Measurements from ENCODE around the gene E4F1.

The E4F1 gene

DNA sequence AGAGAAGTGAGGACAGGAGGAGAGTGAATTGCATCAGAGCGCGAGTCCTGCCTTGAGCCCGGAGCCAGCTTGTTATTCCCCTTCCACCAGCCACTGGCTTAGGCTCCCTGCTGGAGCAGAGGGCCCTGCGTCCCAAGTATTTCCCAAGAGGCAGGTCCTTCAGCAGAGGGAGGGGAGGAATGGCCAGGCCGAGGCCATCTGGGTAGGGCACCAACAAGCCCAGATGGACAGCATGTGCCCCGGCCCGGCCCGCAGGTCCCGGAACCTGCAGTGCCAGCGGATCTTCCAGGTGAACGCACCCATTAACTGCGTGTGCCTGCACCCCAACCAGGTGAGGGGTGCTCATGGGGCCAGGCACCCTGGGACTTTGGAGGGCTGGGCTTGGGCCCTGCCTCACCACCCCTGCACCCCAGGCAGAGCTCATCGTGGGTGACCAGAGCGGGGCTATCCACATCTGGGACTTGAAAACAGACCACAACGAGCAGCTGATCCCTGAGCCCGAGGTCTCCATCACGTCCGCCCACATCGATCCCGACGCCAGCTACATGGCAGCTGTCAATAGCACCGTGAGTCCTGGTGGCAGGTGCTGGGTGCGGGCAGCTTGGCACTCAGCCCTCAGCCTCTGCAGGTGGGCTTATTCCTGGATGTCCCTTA lies 16.5 kb upstream of the E4F1 start:
- DNase-seq (ENCODE audit: low spot score): no peak

DNA sequence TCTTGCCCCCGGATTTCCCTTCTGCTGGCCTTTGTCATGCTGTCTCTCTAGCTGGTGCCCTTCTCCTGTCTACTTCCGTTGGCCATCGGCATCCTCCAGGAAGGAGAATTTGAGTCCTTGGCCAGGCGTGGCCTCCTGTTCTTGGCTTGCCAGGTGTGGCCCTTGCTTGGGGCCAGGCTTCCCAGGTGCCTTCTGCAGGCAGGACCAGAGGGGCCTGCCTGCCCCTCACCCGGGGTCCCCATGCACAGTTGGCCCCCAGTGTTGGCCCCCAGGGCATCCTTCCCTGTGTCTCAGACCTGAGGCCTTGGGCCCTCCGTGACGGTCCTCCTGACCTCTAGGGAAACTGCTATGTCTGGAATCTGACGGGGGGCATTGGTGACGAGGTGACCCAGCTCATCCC lies 15.5 kb upstream of the E4F1 start:
- DNase-seq (ENCODE audit: low spot score): no peak

DNA sequence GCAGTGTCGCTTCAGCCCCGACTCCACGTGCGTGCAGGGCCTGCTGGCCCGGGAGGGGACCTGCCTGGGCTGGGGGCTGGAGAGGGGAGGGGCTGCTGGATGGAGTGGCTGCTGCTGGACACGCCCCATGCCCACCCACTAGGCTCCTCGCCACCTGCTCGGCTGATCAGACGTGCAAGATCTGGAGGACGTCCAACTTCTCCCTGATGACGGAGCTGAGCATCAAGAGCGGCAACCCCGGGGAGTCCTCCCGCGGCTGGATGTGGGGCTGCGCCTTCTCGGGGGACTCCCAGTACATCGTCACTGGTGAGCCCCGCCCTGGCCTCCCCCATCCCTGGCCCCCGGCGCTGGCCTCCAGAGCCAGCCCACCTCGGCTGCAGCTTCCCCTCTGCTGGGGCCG lies 15.1 kb upstream of the E4F1 start:
- no peak for DNase-seq (ENCODE audit: low spot score)

DNA sequence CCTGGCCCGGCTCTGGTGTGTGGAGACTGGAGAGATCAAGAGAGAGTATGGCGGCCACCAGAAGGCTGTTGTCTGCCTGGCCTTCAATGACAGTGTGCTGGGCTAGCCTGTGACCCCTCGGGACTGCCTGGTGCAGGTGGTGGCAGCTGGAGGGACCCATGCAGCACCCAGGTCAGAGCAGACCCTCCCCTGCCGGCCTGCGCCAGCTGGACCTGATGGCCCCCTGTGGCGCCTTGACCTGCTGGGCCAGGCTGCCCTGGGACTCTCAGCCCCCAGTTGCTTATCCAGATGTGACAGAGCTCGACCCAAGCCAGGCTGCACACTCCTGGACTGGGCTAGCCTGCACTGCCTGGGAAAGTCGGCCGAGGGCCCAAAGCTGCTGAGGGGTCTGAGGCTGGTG lies 14.6 kb upstream of the E4F1 start:
- DNase-seq (ENCODE audit: low spot score): no peak

DNA sequence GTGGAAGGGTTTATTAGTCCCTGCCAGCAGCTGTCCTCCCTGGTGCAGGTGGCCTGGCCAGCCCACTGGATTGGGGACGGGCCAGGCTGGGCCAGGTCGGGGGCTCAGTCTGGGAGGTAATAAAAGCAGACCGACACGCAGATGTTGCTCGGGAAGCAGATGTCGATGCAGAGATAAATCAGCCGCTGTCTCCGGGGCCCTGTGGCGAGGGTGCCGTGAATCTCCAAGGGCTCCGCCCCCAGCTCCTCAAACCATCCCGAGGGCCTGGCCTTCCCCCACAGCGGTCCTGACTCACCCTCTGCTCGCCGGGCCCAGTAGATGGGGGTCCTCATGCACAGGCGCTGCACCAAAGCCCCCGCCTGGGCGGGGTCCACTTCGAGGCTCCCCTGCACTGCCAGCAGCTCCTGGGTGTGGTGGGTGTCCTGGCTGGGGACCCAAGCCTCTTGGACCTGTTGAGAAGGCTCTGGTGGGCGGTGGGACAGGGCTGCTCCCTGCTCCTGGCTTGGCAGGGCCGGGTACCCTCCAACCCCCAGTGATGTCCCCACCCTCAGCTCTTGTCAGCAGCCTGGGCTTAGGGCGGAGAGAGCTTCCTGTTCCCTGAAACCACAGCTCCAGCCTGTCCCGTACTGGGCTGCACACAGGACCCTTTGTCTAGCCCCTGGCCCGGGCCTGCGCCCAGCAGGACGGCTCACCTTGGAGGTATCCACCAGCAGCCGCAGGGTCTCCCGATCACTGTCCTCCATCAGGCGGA lies 14.0 kb upstream of the E4F1 start:
- no peak for DNase-seq (ENCODE audit: low spot score)

DNA sequence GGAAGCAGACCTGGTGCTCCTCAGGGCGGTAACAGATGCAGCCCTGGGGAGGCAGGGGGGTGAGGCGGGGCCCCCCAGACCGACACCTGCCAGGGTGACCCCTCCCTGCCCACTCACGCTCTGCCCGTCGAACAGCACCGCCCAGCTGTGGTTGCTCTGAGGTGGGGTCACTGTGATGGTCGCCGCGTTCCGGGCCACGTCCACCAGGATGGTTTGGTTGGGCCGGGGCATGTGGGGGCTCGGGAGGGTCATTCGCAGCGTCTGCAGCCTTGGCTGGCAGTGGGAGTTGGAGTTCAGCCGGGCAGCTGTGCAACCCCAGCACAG lies 13.4 kb upstream of the E4F1 start:
- DNase-seq (ENCODE audit: low spot score): no peak

DNA sequence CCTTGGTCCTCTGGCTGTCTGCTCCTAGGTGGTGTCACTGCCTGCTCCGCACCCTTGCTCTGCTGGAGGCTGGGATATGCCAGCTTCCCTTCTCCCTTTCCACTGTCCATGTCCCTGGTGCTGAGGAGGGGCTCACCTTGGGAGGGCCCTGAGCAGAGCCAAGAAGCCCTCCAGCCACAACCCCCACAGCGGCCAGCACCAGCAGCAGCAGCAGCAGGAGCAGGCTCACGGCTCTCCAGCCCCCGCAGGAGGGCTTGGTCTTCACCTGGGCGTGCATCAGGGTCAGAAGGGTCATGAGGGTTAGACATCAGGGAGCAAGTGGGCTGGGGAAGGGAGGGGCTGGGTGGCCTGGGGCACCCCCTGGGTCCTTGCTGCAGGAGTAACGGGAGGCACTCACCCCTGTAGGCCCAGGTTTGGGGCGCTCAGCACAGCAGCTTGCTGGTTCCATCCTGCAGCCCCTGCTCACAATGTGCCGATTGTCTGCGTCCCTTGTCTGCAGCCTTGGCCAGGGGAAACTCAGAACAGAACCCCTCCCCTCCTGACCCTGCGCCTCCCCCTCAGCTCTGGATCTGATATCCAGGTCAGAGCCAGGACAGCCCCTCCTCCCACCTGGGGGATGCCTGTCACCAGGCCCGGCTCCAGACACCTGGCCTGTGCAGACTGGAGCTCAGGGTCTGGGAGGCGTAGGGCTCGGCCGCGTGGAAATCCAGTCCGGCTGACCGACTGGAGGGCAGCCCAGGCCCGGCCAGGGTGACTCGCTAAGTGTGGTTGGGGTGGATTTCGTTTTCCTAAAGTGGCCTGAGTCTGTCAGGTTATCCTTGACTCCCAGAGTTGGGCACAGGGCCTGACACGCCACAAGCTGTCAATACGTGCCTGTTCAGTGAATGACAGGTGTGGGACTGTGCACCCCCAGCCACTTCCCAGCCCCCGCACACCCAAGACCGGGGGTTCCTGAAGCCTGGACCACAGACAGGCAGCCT lies 12.7 kb upstream of the E4F1 start, which contains the start of gene BRICD5:
Gene BRICD5, minus strand, starts transcription at position 478 of the 980 bp plus-strand sequence. Its CDS starts 30 bp downstream, at position 448.
- DNase-seq (ENCODE audit: low spot score): no peak

DNA sequence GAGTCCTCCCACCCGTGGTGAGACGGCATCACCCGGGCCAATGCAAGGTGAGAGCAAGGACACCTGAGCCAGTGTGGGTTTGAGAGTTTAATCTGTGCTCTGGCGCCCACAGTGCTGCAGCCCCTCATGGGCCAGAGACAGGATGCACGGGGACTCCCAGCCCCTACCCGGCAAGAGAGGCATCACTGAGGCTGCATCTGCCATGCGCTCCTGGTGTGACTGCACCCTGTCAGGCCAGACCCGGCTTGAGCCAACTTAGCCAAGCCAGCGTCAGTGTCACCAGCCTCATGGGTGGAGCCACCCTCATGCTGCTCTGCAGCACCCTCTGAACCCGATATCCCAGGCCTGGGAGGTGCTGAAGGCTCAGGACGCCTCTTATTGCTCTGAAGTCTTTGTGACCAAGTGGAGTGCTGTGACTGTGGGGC lies 11.5 kb upstream of the E4F1 start:
- no peak for DNase-seq (ENCODE audit: low spot score)

DNA sequence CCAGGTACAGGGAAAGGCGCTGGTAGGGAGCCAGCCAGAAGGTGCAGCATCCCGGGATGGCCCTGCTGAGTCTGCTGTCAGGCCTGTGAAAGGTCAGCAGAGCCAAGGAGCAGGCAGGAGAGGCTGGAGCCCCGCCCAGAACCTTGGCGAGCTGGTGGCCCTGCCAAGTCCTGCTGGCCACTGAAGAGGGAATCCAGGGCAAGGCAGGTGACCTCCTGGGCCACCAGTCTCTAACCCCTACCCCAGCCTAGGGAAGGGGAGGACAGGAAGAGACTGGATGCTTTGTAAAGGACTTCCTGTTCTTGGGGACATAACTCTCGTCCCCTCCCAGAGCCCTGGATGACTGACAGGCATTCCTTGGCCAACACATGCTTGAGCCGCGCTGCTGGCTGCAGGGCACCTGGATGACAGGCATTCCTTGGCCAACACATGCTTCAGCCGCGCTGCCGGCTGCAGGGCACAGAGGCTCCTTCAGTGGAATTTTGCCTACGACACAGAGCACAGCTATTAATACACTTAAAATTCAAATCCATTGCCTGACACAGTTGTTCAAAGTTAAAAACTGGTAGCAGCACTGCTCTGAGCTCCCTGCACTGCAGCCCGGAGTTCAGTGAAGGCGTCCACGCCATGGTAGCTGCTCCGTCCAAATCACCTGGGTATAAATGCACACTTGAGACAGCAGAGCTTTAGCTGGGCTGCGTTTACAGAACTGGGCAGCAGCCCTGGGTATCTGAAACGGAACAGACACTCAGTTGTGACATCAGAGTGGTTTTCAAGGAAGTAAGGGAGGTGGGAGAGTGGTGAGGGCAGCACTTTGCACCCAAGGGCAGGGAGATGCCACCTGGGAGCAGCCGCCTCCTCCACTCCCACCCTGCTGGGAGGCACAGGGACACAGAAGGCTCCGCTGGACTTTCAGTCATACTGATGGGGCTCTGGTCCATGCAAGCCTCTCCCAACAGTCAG lies 10.7 kb upstream of the E4F1 start:
- DNase-seq (ENCODE audit: low spot score): no peak

DNA sequence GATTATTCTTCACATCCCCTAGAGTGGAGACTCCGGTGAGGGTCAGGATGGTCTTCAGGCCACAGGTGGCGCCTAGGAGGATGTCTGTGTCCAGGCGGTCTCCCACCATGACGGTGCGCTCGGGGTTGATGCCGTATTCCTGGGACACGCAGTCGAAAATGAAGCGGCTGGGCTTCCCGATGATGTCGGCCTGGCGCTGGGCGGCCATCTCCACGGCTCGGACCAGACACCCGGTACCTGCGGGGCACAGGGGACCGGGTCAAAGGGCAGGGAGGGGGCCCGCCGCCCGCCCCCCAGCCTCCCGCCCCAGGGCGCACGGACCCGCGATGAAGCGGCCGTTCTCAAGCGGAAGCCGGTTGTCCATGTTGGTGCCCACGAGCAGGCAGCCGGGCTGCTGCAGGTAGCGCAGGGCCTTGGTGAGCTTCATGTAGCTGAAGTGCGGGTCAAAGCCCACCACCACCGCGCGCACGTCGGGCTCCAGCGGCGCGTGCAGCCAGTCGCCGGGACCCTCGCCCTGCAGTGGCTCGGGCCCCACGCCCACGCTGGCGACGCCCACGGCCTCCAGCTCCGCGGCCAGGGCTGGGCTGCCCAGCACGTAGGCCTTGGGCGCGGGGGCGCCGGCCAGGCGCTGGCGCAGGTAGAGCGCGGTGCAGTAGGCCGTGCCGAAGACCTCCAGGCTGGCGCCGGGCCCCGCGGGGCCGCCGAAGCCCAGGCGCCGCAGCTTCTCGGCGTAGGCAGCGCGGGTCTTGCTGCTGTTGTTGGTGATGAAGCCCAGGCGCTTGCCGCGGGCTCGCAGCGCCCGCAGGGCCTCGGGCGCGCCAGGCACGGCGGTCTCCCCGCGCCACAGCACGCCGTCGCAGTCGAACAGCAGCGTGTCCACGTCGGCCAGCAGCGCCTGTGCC lies 9.3 kb upstream of the E4F1 start:
- no peak for DNase-seq (ENCODE audit: low spot score)

DNA sequence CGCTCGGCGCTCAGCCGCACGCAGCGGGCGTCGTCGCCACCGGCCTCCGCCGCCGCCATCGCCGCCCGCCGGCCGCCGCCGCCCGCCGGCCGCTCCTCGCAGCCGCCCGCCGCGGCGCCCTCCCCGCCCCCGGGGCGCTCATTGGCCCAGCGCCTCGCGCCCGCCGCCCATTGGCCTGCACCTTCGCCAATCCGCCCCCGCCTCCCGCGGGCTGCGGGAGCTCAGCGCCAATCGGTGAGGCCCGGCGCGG lies 8.7 kb upstream of the E4F1 start, which contains the start of gene PGP:
Gene PGP, minus strand, starts transcription at position 122 of the 250 bp plus-strand sequence. Its CDS starts 63 bp downstream, at position 59.
- no peak for DNase-seq (ENCODE audit: low spot score)

DNA sequence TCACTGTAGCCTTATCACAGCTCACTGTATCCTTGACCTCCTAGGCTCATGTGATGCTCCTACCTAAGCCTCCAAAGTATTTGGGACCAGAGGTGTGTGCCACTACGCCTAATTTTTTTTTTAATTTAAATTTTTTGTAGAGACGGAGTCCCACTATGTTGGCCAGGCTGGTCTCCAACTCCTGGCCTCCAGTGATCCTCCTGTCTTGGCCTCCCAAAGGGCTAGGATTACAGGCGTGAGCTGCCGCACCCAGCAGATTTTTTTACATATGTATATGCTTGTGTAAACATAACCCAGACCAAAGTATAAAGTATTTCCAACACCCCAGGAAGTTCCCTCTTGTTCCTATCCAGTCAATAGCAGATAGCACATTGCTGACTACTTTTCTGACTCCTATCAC lies 7.1 kb upstream of the E4F1 start:
- no peak for DNase-seq (ENCODE audit: low spot score)

DNA sequence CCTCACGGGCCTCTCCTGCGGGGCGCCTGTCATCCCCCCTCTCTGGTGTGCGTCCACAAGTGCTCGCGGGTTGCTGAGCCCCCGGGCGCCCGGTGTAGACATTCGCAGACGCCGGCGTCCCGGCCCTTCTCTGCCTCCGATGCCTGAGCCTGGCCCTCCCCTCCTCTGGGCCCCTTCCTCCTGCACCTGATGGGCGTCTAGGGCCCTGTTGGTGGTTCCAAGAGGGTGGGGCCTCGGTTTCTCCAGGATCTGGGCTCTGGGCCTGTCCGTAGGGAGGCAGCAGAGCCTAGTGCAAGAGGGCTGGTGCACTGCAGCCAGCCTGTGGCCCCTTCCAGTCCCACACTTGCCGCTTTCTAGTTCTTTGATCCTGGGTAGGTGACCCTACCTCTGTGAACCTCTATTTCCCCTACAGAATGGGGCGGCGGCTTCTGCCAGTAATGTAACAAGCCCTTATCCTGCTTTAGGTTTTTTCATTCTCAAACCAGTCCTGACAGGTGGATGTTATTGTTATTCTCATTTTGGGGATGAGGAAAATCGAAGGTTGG lies 623 bp downstream of the E4F1 start:
- DNase-seq (ENCODE audit: low spot score): peak; percentile 45

DNA sequence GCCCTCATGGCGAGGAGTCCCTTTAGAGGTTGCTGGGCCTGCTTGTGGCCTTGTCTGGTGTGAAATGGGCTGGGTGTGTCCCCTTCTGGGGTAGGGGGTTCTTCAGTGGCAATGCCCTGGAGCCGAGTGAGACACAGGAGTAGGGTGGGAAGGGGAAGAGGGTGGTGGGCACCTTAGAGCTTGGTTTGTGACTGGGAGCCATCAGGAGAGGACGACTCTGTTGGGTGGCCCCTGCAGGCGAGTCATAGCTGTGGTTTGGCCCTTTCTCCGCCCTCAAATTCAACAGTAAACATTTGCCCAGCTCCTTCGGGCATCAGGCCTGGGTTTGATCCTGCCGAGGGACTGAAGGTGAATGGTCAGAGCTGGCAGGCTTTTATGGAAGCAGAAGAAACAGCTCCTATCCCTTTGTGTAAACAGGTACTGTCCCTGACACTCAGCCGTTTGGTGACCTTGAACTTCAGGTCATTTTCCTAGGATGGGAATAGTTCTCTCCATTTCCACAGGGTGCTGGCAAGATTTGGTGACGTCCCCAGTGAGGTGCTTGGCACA lies 2.9 kb downstream of the E4F1 start:
- DNase-seq (ENCODE audit: low spot score): no peak

DNA sequence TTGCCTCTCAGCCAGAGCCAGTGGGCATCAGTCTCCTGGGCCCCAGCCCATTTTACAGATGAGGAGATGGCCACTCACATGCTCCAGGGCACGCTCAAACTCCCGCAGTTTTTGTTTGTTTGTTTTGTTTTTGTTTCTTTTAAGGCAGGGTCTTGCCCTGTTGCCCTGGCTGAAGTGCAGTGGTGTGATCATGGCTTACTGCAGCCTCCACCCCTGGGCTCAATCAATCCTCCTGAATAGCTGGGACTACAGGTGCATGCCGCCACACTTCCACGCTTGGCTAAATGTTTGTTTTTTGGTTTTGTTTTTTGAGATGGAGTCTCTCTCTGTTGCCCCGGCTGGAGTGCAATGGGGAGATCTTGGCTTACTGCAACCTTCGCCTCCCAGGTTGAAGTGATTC lies 3.5 kb downstream of the E4F1 start:
- DNase-seq (ENCODE audit: low spot score): no peak

DNA sequence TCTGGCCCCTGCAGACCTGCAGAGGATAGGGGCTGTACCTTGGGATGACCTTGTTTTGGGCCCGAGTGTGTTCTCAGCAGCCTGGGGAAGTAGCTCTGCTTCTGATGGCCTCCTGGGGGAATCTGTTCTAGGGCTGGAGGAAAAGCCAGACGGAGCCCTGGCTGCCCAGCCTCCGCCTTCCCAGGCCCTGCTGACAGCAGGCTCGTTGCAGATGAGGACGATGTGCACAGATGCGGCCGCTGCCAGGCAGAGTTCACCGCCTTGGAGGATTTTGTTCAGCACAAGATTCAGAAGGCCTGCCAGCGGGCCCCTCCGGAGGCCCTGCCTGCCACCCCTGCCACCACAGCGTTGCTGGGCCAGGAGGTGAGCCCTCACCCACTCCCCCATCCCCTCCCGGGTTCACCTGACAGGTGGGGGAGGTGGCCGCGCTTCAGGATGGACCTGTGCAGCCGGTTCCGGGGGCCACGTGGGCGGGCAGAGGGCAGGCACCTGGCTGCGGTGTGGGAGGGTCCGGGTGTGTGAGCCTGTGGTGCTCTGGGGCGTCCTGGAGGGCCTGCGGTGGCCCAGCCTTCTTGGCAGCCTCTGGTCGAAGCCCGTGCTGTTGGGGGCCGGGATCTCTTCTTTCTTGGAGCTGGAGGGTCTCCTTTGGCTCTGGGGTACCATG lies 4.9 kb downstream of the E4F1 start:
- no peak for DNase-seq (ENCODE audit: low spot score)

DNA sequence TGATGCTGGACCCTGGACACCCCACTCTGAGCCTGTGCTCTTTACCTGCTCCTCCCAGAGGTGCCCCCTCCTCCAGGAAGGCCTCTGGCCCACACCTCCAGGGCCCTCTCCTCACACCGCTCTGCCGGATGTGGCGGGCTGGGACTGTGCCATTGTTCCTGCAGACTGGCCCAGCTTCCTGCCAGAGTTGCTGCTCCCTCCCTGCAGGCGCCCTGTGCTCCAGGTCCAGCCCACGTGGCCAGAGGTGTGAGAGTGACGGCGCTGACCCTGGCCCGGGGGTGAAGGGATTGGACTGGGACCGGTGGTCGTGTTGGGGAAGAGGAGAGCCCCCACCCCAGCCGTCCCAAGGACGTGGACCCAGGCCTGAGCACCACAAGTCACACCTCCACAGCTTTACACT lies 5.7 kb downstream of the E4F1 start:
- DNase-seq (ENCODE audit: low spot score): no peak

DNA sequence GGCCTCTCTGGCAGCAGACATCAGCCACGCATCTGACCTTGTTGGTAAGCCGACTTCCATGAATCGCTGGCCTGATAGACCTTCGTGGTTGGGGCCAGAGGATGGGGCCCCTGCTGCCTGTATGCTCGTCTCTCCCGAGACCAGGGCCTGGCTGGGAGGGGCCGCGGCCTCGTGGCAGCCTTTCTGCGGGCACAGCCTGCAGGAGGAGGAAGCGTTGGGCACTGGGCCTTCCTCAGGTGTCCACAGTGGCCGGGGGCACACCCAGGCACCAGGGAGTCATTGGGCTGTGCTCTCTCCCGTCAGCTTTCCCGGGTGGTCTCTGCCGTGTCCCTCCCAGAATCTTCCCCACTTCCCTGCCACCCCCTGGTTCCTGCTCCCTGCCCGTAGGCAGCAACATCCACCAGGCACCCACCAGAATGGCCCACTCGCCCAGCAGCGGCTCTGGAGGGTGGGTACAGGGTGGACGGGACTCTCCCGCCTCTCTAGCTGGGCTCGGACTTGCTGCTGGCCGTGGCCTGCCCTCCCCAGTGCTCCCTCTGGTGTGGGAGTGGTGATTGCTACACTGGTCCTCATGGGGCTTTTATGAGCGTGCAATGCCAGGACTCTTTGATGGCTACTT lies 6.3 kb downstream of the E4F1 start:
- no peak for DNase-seq (ENCODE audit: low spot score)

DNA sequence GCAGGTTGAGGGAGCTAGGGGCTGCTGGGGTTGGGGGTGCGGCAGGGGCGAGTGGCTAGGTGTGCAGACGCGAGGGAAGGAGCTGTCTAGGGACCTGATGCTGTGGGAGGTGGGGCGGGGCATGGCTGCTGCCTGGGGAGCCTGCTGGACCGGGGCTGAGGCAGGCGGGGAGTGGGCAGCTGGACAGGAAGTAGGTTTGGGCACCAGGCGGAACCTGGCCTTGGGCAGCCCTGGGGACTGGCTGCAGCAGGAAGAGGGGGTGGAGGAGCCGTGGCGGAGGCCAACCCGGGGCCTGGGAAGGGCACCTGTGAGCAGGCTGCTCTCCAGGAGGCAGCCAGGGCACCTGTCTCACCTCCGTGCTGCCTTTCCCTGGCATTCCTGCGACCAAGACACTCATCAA lies 7.0 kb downstream of the E4F1 start:
- no peak for DNase-seq (ENCODE audit: low spot score)

All from COLO829 (cell line).